NCI-H2227 (cell line): Measurements from ENCODE around the gene RPP21.

Experiments
- DNase-seq: peaks from one replicate; lab custom pipeline; 2025; ENCODE audit not compliant: unreplicated experiment; lab: John Stamatoyannopoulos, UW

The RPP21 gene

DNA sequence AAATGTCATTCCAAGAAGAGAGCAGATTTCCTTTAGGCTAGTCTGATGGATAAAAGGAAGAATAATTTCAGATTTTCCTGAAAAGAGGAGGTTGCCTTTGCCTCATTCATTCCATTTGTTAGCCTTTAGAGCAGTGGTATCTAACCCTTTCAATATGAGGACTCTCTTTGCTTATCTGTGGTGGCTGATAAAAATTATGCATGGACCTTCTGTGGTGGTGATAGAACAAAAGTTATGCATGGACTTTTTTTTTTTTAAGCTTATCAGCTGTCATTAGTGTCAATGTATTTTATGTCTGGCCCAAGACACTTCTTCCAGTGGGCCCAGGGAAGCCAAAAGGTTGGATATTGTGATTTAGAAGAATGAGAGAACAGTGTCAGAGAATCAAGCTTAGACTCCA is 16.6 kb upstream of the RPP21 start:
- DNase-seq: no peak

DNA sequence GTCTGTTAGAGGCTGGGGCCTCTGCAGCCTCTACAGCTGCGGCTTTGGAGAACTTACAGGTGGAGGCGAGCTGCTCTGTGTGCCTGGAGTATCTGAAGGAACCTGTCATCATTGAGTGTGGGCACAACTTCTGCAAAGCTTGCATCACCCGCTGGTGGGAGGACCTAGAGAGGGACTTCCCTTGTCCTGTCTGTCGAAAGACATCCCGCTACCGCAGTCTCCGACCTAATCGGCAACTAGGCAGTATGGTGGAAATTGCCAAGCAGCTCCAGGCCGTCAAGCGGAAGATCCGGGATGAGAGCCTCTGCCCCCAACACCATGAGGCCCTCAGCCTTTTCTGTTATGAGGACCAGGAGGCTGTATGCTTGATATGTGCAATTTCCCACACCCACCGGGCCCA is 15.6 kb upstream of the RPP21 start:
- DNase-seq: no peak

DNA sequence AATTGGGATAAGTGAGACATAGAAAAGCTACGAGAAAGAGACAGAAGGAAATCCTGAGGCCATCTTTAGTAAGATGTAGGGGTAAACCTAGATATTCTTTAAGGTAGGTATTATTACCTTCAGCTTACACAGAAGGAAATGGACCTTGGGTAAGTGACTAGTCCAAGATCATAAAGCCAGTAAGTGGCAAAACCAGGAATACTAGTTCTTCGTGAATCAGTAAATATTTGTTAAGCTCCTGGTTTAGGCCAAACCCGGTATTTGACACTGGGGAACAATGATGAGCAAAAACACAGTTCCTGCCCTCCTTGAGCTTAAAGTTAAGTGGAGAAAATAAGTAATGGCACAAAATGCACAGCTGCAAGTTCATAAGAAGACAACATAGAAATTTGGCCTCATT is 13.0 kb upstream of the RPP21 start:
- no peak for DNase-seq

DNA sequence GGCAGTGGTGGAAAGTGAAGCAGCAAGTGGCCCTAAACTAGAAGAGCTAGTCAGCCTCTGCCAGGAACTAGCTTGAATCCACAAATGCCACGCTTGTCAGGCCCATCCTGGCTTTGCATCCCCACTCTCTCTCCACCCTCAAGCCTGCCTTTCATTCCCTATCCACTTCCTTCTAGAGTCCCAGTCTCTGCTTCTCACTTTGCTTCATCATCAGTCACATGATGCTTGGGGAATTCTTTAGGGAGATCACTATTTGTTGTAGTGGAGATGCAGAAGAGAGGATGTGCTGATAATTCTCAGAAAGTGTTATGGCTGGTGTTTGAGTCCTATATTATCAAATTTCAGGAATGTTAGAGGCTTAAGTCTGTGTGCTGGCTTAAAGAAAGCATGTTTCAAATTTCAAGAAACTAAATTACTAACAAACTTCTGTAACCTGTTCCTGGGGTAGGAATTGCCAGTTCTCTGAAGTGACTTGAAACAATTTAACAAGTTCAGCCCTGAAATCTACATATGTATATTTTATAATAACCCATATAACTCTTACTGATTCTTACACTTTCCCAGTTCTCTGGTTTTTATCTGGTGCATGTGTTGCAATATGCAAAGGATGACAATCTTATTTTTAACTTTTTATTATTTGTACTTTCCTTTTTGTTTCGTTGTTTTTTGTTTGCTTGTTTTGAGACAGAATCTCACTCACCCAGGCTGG is 10.7 kb upstream of the RPP21 start:
- DNase-seq: no peak

DNA sequence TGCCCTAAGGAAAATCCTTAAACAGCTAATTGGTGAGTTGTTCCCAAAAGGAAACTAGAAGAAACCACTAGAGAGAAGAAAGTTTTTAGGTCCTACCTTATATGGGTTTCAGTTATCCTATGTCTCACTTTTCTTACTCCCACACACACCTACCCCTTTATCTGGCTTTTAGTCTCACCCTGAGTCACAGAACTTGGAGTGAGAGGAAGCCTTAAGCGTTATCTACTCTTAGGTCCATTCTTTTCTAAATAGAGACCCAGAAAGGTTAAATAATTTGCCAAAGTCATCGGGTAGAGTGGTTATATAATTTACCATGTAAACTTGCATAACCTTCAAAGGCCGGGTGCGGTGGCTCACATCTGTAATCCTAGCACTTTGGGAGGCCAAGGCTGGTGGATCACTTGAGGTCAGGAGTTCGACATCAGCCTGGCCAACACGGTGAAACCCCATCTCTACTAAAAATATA is 4.3 kb upstream of the RPP21 start:
- no peak for DNase-seq

DNA sequence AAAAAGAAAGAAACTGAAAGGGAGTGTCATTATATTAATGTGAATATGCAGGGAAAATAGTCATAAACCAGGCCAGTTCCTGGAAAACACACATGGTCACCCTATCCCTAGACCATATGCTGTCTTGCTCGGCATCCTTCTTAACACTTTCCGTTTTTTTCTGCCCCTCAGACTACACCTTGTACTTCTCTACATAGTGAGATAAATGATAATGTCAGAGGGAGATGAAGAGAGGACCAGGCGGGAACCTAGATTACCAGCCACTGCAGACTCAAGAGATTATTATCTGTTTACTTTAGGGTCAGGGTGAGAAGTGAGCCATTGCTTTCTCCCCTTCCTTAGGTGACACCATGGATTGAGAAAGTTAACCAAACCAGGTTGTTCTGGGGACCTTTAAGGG is 3.7 kb upstream of the RPP21 start:
- DNase-seq: no peak

DNA sequence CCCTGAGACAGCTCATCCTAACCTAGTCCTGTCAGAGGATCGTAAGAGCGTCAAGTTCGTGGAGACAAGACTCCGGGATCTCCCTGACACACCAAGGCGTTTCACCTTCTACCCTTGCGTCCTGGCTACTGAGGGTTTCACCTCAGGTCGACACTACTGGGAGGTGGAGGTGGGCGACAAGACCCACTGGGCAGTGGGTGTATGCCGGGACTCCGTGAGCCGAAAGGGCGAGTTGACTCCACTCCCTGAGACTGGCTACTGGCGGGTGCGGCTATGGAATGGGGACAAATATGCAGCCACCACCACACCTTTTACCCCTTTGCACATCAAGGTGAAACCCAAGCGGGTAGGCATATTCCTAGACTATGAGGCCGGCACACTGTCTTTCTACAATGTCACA is 3.2 kb upstream of the RPP21 start:
- DNase-seq: no peak

DNA sequence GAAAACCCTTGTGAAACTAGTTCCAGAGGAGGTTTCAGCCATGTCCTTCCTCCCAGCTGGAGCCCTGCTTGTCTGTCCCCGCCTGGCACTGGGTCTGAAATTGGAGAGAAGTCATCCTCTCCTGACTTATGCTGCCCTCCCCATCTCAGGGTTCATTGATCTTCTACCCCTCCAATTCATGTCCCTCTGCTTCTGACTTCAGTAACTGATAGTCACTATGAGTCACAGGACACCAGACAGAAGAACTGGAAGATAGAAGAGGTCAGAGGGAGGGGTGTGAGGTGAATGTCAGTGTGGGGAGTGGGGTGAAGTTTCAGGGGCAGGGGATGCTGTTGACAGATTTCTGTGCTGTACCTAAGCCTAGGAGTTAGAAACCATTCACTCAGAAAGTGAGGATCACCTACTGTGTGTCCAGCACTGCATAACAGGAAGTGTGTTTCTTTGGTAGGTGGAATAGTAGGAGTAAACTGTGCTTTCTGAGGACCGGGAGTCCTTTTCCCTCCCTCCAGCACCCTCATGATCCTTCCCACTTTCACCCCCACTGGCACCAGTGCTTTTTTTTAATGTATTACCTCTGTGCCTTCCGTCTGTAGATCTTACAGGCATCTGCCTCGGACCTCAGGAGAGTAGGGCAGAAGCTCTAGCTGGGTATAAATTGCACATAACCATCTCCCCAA is 627 bp upstream of the RPP21 start:
- DNase-seq: no peak

DNA sequence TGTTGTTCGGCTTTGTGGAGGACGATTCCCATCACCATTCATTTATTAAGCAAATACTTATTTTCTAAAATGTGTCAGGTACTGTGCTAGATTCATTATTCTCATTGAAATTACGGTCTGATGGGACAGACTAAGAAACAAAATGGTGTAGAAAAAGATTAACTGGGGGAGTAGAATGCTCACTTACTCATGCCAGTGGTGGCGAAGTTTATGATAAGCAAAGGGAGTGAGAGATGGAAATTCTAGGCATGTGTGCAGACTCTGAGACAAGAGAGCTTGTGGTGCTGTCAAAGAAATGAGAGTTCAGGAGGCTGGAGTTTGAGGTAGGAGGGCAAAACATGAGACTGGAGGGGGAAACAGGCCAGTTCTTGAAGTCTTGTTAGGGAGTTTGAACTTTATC is 896 bp downstream of the RPP21 start:
- DNase-seq: no peak

DNA sequence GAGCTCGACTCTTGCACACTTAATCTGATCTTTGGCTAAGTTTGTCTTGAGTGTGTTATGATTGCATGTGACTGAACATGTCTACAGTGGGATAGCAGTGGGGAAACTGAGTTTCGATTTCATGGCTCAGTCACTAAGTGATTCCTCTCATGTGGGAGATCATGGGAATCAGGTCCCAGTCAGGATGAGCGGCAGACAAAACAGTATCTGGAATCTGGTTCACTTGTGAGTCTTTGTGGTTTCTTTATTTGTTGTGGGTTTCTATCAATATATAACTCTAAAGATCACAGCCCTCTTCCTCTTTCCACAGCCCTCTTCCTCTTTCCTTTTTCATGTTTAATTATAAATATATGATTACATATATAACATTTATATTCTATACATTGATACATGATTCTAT is 4.0 kb downstream of the RPP21 start:
- DNase-seq: no peak

DNA sequence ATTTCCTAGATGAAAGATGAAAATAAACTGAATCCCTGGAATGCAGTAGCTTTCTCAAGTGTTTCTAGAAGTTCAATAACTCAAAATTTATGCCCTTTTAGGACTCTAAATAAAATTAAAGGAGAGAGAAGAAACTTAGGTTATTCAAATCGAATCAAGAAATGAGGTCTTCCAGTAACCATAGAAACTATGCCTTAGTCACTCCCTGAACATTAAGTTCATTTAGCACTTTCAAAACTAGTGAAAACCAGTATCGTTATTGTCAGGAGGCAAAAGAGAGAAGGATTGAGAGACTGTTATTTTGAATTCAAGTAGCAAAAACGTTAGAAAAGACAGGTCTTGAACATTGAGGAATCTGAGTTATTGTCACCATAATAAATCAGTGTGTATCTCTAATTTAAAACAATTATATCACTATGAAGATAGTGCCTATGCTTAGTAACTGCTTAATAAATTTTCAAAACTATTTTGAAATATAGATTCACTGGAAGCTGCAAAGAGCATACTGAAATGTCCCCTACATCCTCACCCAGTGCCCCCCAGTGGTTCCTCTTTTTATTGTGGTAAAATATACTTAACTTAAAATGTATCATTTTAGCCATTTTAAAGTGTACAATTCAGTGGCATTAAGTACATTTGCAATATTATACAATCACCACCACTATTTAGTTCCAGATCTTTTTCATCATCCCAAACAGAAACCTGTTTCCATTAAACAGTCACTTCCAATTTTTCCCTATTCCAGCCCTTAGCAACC is 4.6 kb downstream of the RPP21 start:
- DNase-seq: no peak

DNA sequence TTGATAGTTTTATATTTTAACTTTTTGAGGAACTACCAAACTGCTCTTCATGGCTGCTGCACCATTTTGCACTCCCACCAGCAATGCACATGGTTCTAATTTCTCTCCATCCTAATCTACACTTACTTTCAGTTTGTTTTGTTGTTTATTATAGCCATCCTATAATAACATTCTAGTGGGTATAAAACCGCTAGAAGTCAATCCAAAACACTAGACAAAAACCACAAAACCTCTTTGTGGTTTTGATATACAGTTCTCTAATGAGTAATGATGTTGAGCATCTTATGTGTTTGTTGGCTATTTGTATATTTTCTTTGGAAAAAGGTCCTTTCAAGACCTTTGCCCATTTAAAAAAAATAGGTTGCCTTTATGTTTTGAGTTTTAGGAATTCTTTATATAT is 5.6 kb downstream of the RPP21 start:
- DNase-seq: no peak

DNA sequence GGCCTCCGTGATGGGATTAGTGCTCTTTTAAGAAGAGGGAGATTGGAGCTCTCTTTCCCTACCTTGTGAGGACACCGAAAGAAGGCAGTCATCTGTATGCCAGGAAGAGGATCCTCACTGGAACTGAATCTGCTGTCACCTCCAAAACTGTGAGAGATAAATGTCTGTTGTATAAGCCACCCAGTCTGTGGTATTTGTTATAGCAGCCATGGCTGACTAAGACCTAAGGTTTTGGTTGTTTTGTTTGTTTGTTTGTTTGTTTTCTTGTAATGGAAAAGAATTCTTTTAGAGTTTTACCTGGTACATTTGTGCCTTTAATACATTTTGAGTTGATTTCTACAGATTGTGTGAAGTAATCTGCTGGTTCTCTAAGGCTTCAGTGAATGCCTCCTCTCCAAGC is 7.6 kb downstream of the RPP21 start:
- no peak for DNase-seq

DNA sequence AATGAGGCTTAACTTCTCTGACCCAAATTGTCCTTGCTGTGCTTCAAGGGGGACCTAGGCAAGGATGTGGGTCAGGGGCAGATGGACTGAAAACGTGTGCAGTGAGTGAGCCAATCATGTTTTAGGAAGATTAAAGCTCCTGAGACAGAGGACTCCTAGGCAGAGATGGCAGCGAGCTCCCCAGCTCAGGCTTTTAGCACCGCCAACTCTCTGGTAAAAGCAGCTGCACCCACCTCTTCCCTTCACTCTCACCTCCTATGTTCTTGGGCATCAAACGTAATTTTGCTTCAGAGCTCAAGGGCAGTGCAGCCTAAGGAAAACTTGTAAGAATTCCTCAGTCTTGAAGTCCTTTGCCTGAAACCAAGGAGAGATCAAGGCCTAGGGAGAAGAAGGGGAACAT is 10.3 kb downstream of the RPP21 start:
- DNase-seq: no peak

DNA sequence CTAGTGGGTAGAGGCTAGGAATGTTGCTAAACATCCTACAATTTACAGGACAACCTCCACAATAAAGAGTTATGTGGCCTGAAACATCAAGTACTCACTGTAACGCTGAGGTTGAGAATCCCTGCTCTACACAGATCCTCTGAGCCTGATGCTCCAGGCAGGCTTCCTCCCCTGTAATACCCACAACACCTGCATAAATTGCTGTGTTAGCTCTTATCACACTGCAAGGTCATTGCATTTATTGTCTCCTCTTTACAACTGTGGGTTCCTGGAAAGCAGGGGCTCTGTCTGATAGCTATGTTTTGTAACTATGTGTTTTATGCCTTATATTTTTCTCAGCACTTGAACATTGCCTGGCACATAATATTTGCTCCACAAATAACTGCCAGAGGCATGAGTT is 11.6 kb downstream of the RPP21 start:
- DNase-seq: no peak

DNA sequence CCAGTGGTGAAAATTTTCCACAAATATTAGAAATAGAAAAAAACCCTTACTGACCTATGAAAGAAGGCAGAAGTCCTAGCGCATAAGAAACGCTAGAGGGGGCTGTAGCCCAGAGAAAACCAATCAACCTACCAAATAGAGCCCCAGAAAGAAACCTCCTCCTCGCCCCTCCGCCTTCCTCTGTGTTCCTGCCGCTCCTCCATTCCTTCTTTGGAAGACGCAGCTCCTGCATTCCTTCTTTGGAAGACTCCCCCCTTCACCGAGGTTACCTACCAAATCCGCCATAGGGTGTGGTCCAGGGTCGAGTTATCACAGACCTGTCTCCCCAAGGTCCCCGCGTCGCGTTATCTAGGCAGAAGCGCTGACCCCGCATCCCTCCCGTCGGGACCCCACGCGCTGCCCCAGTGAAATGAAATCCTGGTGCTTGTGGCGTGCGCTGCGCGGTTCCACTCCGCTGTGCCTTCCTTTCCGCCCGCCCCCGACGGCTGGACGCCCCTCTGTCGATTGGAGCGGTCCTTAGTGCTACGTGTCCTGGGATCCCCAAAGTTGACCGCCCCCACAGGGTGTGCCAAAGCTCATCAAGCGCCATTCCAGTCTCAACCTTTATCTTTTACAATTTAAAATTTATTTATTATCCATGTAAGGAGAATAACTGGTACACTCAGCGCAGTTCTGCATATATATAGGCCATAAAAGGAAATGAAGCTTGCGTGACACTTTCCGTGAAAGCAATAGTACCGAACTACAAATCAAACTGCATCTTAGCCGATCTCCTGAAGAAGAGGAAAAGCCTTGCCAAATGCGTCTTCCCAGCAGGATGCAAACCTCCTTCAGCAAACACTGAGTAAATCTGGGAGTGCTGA is 13.0 kb downstream of the RPP21 start:
- DNase-seq: peak; percentile 75

DNA sequence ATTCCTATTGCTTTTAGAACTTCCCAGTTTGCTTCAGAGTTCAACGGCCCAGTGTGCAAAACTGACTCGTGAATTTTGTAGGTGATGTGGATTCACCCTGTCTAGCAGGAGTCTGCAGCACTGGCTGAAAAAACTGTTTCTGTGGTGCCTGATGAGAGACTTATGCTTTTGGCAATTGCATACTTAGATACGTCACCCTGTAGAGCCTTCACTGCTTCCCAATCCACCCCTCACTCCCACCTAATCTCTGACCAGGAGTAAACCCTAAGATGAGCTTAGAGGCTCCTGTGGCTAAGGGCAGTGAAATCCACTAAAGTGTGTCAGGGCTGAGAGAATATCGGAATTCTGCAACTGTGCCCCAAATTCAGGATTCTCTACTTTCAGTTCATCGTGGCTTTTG is 14.3 kb downstream of the RPP21 start:
- no peak for DNase-seq

DNA sequence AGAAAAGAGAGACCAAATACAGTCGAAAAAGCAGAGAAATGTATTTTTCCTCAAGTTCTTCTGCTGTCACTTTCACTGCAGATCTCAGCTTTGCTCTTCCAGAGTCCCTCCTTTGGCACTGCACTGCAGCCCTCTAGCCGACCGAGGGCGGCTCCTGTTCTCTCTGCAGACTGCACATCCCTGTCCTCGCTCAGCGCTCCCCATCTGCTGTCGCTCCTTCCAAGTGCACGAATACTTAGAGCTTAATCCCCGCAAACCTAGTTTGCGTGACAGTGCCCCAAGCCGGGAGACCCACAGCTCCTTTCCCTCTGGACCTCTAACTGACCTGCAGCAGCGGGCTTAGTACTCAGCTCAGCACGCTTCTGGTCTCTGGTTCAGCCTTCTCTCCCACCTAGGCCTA is 15.2 kb downstream of the RPP21 start:
- no peak for DNase-seq

DNA sequence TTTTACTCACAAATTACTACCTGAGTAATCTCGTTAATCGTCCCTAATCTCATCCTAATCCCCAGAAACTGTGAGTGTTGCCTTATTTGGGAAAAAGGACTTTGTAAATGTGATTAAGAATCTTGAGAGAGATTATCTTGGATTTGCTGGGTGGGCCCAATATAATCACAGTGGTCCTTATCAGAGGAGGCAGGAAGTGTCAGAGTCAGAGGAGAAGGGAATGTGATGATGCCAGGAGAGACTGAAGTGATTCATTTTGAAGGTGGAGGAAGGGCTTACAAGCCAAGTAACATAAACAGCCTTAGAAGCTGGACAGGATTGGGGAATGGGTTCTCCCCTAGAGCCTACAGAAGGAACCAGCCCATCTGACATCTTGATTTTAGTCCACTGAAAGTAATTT is 16.7 kb downstream of the RPP21 start:
- no peak for DNase-seq

DNA sequence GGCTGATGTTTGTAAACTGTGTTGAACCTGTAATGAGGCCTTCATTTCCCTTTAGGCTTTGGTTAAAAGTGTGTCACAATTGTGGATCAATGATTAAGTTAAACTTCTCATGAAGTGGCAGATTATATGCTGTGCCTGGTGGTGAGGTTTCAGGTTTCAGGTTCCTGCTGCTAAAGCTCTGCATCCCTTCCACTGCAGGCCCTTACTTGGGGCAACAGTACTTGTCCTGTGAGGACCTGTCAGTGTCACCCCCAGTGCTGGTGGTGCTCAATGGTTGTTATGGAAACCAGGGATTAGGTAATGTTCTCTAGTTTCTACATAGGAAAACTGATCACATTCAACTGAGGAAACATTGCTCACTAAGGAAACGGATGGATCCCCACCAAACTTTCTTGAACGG is 18.5 kb downstream of the RPP21 start:
- DNase-seq: no peak

DNA sequence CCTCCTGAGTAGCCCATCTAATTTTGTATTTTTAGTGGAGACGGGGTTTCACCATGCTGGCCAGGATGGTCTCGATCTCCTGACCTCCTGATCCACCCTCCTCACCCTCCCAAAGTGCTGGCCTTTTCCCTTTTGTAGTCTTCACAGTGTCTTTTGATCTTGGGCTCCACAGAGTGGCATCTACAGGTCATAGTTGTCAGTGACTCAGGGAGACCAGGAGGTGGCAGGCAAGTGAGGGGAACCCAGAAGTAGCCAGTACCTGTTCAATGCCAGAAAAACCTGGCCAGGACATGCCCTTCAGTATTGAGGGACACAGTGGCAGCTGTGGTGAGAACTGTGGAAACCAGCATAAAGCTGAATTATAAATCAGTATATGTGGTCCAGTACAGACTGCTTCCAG is 19.6 kb downstream of the RPP21 start:
- DNase-seq: no peak
